ENCODE measurements around the gene ASF1B. TPM values are rescaled to one million over a fixed set of nuclear protein-coding genes. Genes with fewer than 3 reads are reported as not detected.
"Not testable (repeated sequence)": the region's sequence is repeated elsewhere in the genome, so short reads cannot be mapped to it uniquely, and the experiment has no call there.

Gene ASF1B
- polyA plus RNA-seq, 10 donors = 6.3 to 15.5 (median 9.1) TPM

- DNase-seq = no peak
Measured at GRCh38 chr19:14161305-14161704, 24.9 kb upstream of the ASF1B start.

DNA sequence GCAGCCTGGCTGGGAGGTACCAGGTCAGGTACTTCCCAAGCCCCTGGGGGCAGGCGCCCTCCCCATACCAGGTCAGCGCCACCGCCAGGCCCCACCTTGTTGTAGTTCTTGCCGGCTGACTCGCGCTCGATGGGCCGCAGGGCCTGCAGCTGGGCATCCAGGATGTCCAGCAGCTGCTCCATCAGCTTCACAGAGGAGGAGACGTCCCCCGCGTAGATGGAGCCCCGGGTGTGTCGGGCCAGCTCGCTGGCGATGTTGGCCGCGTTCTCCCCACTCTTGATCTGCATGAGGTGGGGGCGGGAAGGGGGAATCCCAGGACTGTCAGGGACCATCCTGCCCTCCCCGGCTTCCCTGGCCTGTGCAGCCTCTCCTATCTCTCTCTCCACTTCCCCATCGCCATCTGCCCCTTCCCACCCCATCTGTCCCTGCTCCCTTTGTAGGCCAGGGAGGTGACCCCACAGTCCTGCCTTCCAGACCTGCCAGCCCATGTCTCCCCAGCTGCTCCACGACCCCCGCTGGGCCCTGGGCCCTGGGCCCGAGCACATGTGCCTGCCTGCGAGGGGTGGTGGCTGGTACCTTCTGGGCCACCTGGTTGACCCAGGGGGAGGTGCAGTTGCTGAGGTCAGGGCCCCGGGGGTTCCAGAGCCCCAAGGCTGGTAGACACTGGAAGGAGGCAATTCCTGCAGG, 23.8 kb upstream of the ASF1B start:
- DNase-seq = no peak

DNA sequence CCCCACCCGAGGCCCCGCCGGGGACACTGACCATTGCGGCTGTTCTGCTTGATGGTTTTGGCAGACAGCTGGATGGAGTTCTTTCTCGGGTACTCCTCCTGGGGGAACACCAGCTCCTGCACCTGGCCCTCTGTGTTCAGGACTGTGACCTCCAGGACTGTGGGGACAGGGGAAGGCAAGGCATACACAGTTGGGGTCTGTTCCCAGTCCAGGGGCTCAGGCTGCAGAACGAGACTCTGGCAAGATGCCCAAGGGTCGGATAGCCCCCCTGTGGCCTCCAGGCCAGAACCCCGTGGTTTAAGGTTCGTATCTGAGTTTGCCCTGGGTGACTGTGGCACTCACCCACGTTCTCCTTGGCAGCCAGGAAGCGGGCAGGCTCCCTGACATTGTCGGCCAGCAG, 22.7 kb upstream of the ASF1B start:
- DNase-seq = peak in 1 of 3 donors; percentile 4

GRCh38 chr19:14158276-14159023, 22.1 kb upstream of the ASF1B start:
- DNase-seq = peak in 1 of 3 donors; percentile 10

GRCh38 chr19:14156971-14157717, 20.8 kb upstream of the ASF1B start:
- no peak for DNase-seq

DNA sequence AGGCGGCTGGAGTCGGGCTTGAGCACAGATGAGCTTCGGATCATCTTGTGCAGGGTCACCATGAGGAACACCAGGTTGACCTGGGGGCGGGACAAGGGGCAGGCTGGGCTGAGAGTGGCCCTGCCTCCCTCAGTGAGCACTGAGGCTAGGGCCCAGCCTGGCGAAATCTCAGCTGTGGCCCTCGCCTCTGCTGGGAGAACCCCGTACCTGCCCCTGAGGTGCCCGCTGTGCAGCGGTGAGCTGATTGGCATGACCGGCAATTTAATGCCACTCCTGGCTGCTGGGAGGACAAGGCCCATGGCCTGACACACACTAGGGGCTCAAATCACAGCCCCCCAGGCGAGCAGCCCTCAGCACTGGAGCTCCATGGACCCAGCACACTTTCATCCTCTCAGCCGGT, 19.7 kb upstream of the ASF1B start:
- DNase-seq = no peak

- DNase-seq = no peak
Measured at GRCh38 chr19:14155371-14155770, 19.0 kb upstream of the ASF1B start.

- peak in 1 of 3 donors; percentile 8 for DNase-seq
Measured at GRCh38 chr19:14152713-14153112, 16.3 kb upstream of the ASF1B start.

DNA sequence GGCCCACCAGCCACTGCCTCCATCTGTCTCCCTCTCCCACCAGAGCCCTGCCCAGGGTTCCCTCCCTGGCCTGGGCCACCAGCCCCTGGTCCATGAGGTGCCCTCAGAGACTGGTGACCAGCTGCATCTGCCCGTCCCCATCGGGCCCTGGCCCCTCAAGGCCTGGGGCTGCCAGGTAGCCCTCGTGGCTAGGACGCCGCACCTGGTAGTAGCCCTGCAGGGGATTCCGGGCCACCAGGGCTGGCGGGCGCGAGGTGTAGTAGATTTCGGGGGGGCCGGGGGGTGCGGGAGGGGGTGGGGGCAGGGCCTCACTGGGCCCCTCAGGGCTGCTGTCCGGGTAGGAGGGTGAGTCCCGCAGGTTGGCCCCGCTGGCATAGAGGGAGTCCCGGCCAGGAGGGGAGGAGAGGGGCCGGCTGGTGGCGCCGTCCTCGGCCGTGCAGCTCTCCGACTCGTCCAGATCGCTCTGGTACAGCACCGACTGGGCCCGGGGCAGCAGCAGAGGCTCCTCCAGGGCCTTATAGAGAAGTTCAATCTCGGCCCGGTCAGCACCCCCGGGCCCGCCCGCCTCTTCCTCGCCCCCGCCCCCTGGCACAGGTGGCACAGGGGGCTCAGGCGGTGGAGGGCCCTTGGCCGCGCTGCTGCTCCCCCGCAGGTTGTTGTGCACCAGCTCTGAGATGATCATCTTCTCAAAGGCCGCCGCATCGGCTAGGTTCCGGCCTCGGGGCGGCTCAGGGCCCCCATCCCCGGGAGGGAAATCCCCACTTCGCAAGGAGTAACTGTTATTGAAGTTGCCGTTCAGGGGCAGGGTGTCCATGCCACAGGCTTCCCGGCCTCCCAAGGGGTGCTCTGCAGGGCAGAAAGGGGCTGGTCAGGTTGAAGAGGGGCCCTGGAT, 14.6 kb upstream of the ASF1B start:
- DNase-seq = no peak

GRCh38 chr19:14150041-14150769, 13.8 kb upstream of the ASF1B start:
- peak in 1 of 3 donors; percentile 37 for DNase-seq

- peak; percentile 61 to 95 (median 89) for DNase-seq
Measured at GRCh38 chr19:14149509-14149994, 13.2 kb upstream of the ASF1B start.

DNA sequence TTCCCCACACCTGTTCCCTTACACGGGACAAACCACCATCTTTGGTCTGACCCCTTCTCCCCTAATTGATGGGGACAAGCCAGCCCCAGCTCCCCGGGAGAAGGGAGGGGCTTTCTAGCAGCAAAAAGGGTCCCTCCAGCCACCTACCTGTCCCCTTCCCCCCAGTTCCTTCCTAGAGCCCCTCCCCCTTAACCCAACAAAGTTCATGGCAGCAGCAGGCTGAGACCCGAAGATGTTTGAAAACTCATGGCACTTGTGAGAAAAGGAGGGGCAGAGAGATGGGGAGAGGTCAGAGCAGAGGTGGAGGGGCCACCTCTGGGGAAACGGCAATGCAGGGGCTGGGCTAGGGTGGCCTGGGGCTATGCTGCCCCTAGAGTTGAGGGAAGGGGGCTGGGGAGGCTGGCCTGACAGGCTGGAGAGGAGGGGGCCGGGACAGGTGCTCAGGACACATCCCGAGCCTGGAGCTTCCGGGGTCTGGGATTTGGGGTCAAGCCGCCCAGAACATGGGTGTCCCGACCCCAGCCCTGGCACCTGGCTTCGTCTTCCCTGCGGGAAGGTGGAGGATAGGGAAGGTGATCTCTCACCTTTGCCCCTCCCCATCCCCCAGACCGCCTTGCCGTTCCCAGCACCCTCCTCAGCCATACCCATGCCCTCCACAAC, 12.5 kb upstream of the ASF1B start:
- DNase-seq = peak in 1 of 3 donors; percentile 51

GRCh38 chr19:14147797-14148605, 11.6 kb upstream of the ASF1B start:
- peak; percentile 59 to 93 (median 79) for DNase-seq

DNA sequence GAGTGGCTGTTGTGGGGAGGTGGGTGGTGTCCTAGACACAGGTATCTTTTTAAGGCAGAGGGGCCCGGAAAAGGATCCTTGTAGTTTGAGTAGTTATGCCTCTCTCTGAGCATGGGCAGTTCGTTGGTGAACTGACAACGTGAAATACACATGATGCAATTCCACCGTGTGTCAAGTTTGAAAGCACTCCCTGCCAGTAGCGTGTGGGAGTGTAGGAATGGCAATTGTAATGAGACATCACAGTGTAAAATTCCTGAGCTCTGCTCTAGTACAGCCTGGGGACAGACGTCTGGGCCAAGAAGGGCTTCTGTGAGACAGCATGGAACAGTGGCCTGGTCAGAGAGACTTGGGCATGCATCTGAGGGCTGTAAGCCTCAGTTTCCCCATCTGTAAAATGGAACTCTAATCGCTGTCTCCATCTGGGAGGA, 10.4 kb upstream of the ASF1B start:
- DNase-seq = peak in 2 of 3 donors; percentile 7 to 60

DNA sequence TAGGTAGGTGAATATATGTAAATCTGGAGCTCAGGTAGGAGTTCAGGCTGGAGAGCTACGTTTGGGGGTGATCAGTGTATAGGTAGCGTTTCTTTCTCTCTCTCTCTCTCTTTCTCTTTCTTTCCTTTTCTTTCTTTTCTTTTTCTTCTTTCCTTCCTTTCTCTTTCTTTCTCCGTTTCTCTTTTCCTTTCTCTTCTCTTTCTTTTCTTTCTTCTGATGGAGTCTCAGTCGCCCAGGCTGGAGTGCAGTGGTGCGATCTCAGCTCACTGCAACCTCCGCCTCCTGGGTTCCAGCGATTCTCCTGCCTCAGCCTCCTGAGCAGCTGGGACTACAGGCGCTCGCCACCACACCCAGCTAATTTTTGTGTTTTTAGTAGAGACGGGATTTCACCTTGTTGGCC, 9.8 kb upstream of the ASF1B start:
- DNase-seq = not testable (repeated sequence)

- no peak for DNase-seq
Measured at GRCh38 chr19:14145381-14145780, 9.0 kb upstream of the ASF1B start.

DNA sequence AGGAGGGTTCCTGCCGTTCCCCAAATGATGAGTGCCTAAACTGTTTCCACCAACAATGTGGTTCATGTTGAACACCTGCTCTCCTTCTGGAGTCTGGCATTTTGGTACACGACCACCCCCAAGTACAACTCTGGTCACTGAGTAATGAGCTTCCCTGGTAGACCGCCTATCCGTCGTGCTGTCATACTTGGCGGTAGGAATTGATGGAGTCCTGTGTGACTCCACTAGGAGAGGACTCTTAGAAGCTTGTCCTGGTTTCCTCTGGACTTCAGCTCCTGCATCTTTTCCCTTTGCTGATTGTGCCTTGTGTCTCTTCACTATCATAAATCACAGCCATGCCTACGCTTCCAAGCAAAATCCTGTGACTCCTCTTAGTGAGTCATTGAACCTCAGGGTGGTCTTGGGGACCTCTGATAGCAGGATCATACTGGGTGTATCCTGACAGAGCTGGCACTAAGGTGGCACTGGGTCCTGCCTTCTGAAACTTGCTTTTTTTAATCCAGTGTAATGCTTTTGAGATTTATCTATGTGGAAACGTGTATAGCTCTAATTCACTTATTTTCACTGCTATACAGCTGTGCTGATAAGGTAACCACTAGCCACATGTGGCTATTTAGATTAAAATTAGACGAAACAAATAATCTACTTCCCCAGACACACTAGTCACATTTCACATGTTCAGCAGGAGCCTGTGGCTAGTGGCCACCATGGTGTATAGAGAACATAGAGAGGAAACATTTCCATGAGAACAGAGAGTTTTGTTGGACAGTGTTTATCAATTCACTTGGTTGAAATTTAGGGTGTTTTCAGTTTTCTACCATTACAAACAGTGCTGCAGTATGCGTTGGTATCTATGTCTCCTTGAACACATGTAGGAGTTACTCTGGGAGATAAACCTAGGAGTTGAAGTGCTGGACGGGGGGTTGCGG, 6.1 kb upstream of the ASF1B start:
- DNase-seq = no peak

- no peak for DNase-seq
Measured at GRCh38 chr19:14141041-14141440, 4.7 kb upstream of the ASF1B start.
